NCI-H2227 (cell line): ENCODE measurements around the gene POU2F2.

Experiments used
- DNase-seq: peaks from one replicate; lab custom pipeline; 2025; ENCODE audit not compliant: unreplicated experiment; lab: John Stamatoyannopoulos, UW

The POU2F2 gene

DNA sequence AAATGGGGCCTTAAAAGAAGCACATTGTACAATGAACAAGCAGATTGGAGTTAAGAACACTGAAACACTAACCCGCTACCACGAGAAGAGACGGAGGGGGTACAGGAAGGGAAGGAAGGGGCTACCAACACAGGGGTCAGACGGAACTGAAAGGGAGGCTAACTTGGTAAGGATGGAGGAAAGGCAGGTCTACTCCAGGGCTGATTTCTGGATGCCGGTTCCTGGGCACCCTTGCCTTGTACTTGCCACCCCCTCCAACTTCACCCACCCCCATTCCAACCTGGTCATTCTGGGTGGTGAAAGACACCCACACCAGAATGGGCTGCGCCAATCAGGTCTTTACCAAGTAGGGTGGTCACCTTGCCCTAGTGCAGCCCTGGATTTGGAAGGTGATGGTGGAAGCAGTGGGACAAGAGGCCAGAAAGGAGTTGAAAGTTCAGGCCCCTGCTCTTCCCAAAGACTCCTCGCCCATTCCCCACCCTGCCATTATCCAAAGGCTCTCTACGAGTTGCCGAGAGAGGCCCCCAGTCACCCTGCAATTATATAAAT lies 46.0 kb downstream of the POU2F2 start:
- DNase-seq: no peak

DNA sequence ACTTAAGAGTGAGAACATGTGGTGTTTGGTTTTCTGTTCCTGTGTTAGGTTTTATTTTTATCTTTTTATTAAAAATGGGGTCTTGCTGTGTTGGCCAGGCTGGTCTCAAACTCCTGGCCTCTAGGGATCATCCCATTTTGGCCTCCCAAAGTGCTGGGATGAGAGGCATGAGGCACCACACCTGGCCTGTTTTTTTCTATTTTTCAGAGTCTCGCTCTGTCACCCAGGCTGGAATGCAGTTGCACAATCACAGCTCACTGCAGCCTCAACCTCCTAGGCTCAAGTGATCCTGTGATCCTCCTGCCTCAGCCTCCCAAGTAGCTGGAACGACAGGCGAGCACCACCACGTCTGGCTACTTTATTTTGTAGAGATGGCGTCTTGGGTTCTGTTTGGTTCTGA lies 48.7 kb downstream of the POU2F2 start:
- DNase-seq: no peak

DNA sequence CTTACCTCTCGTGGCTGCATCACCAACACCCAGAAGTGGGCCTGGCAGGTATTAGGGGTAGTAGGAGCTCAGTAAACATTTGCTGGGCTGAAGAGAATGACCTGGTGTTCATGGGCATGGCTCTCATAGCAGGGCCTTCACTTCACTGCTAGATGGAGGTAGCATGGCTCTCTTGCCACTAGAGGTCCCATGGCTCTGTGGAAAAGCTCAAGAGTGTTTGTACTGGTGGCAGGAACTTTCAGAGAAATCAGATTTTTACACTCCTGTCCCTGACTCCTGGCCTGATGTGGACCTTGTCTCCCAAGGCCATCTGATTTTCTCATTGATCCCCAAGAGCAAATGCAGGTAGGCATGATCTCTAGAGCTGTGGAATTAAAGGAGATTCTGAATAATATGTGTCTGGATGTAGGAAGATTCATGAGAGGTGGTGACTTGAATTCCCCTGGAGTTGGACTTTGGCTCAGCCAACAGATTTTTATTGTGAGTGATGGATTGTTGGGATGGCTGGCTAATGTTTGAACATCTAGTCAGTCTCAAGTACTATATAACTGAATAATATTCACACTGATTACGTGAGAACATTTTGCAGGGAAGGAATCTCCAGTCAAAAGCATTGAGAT lies 50.6 kb downstream of the POU2F2 start:
- peak; percentile 79 for DNase-seq

DNA sequence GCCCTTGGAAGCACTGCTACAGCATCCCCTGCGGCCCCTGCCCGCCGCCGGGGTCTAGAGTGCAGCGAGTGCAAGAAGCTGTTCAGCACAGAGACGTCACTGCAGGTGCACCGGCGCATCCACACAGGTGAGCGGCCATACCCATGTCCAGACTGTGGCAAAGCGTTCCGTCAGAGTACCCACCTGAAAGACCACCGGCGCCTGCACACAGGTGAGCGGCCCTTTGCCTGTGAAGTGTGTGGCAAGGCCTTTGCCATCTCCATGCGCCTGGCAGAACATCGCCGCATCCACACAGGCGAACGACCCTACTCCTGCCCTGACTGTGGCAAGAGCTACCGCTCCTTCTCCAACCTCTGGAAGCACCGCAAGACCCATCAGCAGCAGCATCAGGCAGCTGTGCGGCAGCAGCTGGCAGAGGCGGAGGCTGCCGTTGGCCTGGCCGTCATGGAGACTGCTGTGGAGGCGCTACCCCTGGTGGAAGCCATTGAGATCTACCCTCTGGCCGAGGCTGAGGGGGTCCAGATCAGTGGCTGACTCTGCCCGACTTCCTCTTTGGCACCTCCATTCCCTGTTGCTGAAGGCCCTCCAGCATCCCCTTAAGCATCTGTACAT lies 51.4 kb downstream of the POU2F2 start:
- no peak for DNase-seq

DNA sequence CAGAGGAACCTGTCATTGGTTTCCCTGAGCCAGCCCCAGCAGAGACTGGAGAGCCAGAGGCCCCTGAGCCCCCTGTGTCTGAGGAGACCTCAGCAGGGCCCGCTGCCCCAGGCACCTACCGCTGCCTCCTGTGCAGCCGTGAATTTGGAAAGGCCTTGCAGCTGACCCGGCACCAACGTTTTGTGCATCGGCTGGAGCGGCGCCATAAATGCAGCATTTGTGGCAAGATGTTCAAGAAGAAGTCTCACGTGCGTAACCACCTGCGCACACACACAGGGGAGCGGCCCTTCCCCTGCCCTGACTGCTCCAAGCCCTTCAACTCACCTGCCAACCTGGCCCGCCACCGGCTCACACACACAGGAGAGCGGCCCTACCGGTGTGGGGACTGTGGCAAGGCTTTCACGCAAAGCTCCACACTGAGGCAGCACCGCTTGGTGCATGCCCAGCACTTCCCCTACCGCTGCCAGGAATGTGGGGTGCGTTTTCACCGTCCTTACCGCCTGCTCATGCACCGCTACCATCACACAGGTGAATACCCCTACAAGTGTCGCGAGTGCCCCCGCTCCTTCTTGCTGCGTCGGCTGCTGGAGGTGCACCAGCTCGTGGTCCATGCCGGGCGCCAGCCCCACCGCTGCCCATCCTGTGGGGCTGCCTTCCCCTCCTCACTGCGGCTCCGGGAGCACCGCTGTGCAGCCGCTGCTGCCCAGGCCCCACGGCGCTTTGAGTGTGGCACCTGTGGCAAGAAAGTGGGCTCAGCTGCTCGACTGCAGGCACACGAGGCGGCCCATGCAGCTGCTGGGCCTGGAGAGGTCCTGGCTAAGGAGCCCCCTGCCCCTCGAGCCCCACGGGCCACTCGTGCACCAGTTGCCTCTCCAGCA lies 52.1 kb downstream of the POU2F2 start:
- no peak for DNase-seq

DNA sequence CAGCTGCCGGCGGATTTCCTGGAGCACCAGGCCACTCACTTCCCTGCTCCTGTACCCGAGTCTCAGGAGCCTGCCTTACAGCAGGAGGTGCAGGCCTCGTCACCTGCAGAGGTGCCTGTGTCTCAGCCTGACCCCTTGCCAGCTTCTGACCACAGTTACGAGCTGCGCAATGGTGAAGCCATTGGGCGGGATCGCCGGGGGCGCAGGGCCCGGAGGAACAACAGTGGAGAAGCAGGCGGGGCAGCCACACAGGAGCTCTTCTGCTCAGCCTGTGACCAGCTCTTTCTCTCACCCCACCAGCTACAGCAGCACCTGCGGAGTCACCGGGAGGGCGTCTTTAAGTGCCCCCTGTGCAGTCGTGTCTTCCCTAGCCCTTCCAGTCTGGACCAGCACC lies 53.0 kb downstream of the POU2F2 start:
- DNase-seq: no peak

DNA sequence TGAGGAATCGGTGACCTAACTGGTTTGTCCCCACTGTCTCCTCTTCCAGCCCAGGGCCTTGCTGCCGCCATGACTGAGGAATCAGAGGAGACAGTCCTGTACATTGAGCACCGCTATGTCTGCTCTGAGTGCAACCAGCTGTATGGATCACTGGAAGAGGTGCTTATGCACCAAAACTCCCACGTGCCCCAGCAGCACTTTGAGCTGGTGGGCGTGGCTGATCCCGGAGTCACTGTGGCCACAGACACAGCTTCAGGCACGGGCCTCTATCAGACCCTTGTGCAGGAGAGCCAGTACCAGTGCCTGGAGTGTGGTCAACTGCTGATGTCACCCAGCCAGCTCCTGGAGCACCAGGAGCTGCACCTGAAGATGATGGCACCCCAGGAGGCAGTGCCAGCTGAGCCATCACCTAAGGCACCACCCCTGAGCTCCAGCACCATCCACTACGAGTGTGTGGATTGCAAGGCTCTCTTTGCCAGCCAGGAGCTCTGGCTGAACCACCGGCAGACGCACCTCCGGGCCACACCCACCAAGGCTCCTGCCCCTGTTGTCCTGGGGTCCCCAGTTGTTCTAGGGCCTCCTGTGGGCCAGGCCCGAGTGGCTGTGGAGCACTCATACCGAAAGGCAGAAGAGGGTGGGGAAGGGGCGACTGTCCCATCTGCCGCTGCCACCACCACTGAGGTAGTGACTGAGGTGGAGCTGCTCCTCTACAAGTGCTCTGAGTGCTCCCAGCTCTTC lies 53.5 kb downstream of the POU2F2 start:
- DNase-seq: no peak

DNA sequence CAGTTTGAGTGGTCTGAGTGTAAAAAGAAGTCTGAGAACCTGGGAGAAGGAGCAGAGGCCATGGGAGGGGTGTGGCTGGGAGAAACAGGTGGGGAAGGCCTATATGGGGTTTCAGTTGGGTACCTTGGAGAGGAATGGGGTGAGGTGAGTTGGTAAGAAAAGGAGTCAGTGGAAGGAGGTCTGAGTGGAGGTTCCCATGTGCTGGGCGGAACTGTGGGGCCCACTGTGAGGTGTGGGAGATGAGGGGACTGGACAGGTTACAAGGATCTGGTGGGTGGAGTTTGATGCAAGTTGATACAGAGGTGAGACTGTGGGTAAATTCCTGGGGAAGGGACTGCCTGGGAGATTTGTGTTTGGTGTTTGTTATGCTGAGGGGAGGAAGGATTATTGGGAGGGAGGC lies 54.2 kb downstream of the POU2F2 start:
- no peak for DNase-seq

DNA sequence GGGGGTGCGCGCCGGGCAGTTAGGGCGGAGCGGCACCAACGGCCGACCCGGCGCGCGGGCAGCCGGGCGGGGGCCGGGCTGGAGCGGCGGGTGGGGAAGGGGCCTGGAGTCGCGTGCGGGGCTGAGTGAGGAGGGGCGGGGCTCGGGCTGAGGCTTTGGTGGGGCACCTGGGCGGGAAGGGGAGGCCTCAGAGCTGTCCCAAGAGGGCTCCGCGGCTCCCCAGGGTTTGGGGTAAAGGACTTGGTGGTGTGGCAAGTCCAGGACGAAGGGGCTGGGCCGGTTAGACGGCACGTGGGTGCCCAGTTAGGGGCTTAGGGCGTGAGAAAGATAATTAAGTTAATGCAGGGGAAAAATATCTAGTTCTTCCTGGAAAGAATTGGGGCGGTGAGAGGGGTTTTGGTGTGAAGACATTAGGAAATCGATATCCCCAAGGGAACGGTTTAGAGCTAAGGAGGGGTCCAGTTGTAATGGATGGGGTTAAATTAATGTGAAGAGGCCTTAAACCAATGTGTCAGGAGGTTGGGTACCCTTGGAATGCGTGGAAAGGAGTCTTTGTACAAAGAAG lies 55.8 kb downstream of the POU2F2 start:
- DNase-seq: no peak

DNA sequence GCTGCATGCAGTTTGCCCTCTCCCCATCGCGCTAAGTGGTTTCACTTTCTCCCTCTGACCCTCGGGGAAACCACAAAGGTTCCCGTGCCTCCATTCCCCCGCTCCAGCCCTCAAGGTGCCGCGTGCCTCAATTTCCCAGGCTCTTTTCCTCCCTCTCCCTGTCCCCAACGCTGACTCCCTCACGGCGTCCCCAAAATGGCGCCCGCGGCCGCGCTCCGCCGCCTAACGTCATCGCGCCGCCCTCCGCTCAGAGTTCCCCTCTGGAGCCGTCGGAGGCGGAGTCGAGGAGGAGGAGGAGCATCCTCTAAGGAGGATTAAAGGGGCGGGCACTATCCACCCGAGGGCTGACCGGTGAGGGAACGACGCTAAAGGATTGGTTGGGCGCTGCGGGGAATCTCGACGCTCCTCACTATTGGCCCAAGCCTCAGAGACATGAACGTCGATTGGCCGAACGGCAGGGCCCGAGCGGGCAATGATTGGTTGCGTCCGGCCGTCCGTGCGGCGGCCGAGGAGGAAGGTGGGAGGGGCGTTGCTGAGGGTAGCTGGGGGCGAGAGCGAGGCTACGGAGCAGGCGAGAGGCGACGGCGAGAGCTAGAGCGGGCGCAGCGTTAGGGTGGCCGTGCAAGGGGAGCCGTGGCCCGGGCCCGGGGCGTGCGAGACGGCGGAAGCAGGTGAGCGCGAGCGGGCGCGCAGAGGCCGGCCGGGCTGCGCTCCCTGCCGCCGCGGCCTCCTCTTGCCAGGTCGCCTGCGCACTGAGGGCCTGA lies 56.4 kb downstream of the POU2F2 start, which contains the start of gene ZNF574:
ZNF574 (plus strand) TSS at position 551 of the 764 bp plus-strand sequence. CDS start 2,441 bp downstream, outside the sequence.
- peak; percentile 100 for DNase-seq

DNA sequence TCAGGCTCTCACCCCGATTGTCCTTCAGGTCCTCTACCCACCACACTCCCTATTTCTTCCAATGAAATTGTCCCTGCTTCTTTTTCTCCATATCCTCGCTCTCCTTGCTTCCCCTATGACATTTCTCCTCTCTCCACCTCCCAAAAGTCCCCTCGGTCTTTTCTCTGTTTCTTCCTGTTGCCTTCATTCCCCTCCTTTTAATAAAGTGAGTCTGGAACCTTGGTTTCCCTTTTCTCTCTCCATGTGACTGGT lies 57.0 kb downstream of the POU2F2 start:
- DNase-seq: no peak

DNA sequence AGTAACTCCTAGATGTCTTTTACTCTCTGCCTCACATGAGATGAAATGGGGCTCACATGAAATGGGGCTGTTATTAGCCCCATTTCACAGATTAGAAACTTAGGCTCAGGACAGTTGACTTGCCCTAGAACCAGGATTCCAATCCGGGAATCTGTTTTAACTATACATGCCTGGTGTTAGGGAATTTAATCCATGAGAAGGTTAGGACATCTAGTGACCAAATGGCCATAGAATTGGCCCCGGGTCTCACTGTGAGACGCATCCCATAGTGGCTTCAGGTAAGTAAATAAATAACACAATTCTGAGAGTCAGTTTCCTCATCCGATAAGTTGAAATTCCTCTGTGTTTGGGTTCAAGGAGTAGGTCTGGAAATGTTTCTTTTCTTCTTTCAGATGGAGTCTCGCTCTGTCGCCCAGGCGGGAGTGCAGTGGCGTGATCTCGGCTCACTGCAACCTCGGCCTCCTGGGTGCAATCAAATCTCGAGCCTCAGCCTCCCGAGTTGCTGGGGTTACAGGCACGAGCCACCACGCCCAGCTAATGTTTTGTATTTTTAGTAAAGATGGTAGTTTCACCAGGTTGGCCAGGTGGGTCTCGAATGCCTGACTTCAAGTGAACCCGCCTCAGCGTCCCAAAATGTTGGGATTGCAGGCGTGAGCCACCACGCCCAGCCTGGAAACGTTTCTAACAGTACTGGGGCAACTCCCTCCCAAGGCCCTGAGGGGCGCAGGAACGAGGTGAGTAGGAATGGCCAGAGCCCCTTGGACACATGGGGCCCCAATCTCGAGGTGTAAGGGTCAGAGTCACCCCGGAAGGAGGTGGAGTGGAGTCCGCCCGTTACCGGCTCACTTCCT lies 57.5 kb downstream of the POU2F2 start:
- DNase-seq: peak; percentile 71

DNA sequence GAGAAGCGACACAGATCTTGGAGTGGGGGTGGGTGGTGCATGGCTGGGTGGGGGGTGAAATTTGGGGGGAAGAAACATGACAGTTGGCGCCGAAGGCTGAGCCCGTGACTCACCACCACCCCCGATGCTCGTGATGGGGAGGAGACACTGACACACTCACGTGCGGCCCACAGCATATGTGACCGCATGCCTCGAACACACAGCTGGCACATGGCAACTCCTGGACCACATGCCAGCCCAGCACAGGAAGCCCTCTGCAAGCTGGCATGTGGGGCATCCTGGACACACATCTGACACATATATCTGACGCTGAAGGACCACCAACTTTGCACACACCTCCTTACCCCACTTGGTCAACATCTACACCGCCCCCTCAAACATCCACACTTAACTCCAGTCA lies 61.0 kb downstream of the POU2F2 start:
- DNase-seq: no peak

DNA sequence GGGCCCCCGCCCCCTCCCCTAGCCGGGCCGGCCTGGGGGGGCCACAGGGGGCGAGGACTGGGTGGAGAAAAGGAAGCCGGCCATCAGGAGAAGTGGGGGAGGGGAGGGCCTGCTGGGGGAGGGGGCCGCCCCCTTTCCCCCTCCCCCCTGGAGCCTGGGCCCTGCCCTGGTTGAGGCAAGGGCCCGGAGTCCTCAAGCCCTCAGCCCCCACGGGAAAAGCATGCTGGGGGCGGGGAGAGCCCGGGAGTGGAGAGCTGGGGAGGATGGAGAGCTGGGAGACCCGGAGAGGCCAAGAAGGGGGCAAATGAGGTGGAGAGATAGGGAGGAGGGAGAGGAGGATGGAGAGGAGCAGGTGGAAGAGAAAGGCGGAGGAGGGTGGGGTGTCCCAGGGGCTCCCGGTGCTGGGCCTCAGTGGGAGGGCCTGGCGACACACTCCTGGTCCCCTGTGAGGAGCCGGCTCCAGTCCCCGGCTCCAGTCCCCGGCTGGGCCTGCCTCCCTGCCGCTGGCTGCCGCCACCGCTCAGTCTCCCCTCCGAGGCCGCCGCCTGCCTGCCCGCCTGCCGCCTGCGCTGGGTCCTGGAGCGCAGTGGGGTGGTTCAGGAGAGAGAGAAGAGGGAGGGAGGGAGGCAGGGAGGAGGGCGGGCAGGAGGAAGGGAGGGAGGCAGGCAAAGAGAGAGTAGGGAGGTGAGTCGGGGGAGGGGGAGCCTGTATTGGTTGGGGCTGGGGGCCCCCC lies 62.5 kb downstream of the POU2F2 start, which contains the start of gene GRIK5:
GRIK5 (minus strand) TSS at position 588 of the 733 bp plus-strand sequence. CDS start 4,436 bp downstream, outside the sequence.
- peak; percentile 89 for DNase-seq

DNA sequence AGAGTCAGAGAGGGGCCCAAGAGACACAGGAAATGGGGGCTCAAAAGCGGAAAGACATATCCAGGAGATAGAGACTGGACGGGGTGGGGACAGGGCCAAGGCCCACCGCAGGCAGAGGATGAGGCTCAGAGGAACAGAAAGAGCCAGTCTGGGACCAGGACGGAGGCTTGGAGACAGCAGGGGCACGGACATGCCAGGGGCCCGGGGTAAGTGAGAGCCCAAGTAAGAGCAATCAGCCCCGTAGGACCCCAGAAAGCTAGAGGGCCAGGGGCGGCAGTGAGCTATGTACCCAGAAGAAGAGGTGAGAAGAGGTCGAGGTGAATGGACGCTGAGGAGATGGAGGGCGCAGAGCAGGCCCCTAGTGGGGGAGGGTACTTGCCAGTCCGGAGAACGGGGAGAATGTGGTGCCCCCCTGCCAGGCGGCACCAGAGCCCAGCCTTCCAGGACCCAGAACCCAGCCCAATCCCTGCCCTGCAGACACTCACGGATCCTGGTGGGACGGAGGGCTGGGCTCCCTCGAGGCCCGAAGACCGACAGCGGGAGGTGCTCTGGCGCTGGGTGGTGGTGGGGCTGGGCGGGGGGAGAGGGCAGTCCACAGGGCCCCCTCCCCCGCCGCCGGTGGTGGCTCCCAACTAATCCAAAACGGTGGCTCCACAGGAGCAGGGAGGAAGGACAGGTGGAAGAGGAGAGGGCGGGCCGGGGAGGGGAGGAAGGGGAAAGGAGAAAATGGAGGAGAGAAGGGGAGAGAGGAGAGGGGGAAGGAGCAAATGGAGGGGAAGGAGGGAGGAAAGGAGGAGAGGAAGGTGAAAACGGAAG lies 63.3 kb downstream of the POU2F2 start:
- peak; percentile 62 for DNase-seq

DNA sequence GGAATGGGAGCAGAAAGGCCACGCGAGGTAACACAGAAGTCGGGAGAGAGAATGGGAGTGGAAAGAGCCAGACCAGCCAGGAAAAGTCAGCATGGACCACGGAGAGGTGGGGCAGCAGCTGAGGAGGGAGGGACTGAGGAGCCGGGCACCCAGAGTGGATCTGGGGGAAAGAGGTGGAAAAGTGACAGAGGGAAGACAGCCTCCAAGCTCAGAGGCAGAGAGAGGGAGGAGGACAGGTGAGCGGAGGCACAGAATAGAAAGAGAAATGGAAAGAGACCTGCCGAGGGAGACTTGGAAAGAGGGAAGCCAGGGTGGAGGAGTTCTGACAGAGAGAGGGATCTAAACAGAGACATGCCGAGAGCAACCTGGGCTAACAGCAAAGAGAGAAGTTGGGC lies 63.9 kb downstream of the POU2F2 start:
- DNase-seq: no peak

DNA sequence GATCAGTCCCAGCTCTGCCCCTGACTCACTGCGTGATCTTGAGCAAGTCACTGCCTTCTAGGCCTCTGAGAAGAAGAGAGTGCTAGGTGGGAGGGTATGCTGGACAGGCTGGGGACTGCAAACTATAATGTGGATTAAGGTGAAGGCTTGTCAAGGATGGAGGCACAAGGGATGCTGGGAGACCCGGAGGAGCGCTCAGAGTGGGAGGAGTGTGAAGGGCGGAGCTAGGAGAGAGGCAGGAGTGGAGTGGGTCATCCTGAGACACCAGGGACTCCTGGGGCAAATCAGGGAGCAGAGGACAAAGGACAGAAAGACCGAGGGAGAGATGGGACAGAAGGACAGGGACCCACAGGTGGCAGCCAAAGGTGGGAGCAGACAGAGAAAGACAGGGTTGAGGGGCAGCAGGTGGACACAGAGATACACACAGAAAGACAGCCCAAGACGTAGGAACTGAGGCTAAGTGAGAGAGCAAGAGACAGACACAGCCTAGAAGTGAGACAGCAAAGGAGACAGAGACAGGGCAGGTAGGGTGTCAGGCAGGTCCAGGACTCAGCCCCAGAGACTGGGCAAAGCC lies 64.8 kb downstream of the POU2F2 start:
- peak; percentile 61 for DNase-seq
